MM.1S (cell line): ENCODE data around the gene SLC48A1.

ENCODE experiments used
- EZH2 ChIP-seq: fragments of 300-600 bp; sonication (generic); optimal IDR thresholded peaks from 2 replicates; pipeline ENCODE3; 2017; ENCODE audit warnings: low read depth, mild to moderate bottlenecking, antibody characterized with exemption, low read length, mixed read lengths
- EZH2phosphoT487 ChIP-seq: fragments of 300-600 bp; sonication (generic); IDR thresholded peaks from 2 replicates; pipeline ENCODE4 v1.6.1; 2018; ENCODE audit warnings: antibody characterized with exemption, low read length
- TF ChIP-seq, protein P1 (sequence below): fragments of 300-600 bp; sonication (generic); IDR thresholded peaks from 2 replicates; pipeline ENCODE4 v1.5.1; 2016; ENCODE audit warnings: antibody characterized with exemption, low read length, mixed read lengths

GRCh38 chr12:47781479-47782371, 8.7 kb downstream of the SLC48A1 start:
- TF ChIP-seq, protein P1, sequence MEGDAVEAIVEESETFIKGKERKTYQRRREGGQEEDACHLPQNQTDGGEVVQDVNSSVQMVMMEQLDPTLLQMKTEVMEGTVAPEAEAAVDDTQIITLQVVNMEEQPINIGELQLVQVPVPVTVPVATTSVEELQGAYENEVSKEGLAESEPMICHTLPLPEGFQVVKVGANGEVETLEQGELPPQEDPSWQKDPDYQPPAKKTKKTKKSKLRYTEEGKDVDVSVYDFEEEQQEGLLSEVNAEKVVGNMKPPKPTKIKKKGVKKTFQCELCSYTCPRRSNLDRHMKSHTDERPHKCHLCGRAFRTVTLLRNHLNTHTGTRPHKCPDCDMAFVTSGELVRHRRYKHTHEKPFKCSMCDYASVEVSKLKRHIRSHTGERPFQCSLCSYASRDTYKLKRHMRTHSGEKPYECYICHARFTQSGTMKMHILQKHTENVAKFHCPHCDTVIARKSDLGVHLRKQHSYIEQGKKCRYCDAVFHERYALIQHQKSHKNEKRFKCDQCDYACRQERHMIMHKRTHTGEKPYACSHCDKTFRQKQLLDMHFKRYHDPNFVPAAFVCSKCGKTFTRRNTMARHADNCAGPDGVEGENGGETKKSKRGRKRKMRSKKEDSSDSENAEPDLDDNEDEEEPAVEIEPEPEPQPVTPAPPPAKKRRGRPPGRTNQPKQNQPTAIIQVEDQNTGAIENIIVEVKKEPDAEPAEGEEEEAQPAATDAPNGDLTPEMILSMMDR = no peak
- no peak for TF ChIP-seq EZH2
- no peak for TF ChIP-seq EZH2phosphoT487
